Measurements from ENCODE around the gene TANC1. TPM values are rescaled to one million over a fixed set of nuclear protein-coding genes. Genes with fewer than 3 reads are reported as not detected.

TANC1 gene
- total and polyA plus RNA-seq, 2 donors (not counting 3 experiments of a cell fraction or from before 2014, with no cell fraction given): 58.9 to 99.4 TPM

- Histone ChIP-seq H3K27ac (ENCODE audit: insufficient read depth, low read depth, low read length) (peak overlapping the region; percentile 49), H3K4me1 (ENCODE audit: control insufficient read depth, extremely low read depth, insufficient read depth, low read length) (peaks cover 16% of the 10 kb centered on the region)
Measured at GRCh38 chr2:159053161-159054031, 85.0 kb downstream of the TANC1 start.

GRCh38 chr2:159054032-159054334, 85.5 kb downstream of the TANC1 start:
- FAIRE-seq (no peak), DNase-seq (ENCODE audit: low read depth, low spot score) (no peak)
- no peak for TF ChIP-seq POLR2AphosphoS5 (IDR thresholded peaks at IDR 0.05; ENCODE audit: insufficient read depth, low read depth, low read length)
- TF ChIP-seq MYC (IDR thresholded peaks at IDR 0.05; ENCODE audit: low read depth, low read length): no peak
- TF ChIP-seq JUN (IDR thresholded peaks at IDR 0.05; ENCODE audit: borderline replicate concordance, insufficient read depth, insufficient read length, low read depth): no peak
- TF ChIP-seq POLR2A (IDR thresholded peaks at IDR 0.05; ENCODE audit: low read depth, low read length): no peak
- TF ChIP-seq EZH2 (IDR thresholded peaks at IDR 0.05; ENCODE audit: borderline replicate concordance, low read depth, low read length, severe bottlenecking): no peak
- TF ChIP-seq GATA2 (IDR thresholded peaks at IDR 0.05; ENCODE audit: insufficient read depth, insufficient read length, low read depth, low read length): no peak
- no peak for TF ChIP-seq MAX (IDR thresholded peaks at IDR 0.05; ENCODE audit: insufficient read depth, insufficient read length)
- TF ChIP-seq FOS (IDR thresholded peaks at IDR 0.05; ENCODE audit: borderline replicate concordance, insufficient read depth, low read length): no peak
- TF ChIP-seq CTCF (IDR thresholded peaks at IDR 0.05; ENCODE audit: extremely low read depth in 1 of 2, insufficient read depth in 1 of 2, low read depth in 1 of 2, low read length in 2 of 2): no peak
- Histone ChIP-seq H3K79me2 (ENCODE audit: control insufficient read depth, insufficient read depth, low read length) (peaks cover 77% of the 10 kb centered on the region), H3K9me1 (replicated peaks; ENCODE audit: control insufficient read depth, extremely low read depth, insufficient read depth, low read length) (no peaks in the 10 kb centered on the region), H3K4me2 (ENCODE audit: insufficient read depth, low read length) (no peak overlapping the region), H3K4me3 (replicated peaks in 1 of 3; ENCODE audit: insufficient read depth in 1 of 3, low read depth in 1 of 3, low read length in 3 of 3) (no peak overlapping the region), H3K36me3 (ENCODE audit: control insufficient read depth in 2 of 2, extremely low read depth in 1 of 2, insufficient read depth in 2 of 2, low read length in 2 of 2) (no peaks in the 10 kb centered on the region), H2AFZ (ENCODE audit: low read depth, low read length) (no peak overlapping the region), H3K27me3 (ENCODE audit: control insufficient read depth in 2 of 2, insufficient read depth in 2 of 2, low read length in 2 of 2) (no peaks in the 10 kb centered on the region), H4K20me1 (replicated peaks; ENCODE audit: control insufficient read depth, extremely low read depth, insufficient read depth, low read length) (no peaks in the 10 kb centered on the region), H3K27ac (ENCODE audit: insufficient read depth, low read depth, low read length) (peak overlapping the region; percentile 49), H3K9ac (replicated peaks; ENCODE audit: extremely low read depth, insufficient read depth, low read length) (no peak overlapping the region), H3K9me3 (replicated peaks; ENCODE audit: control insufficient read depth, insufficient read depth, low read length) (no peaks in the 10 kb centered on the region), H3K4me1 (ENCODE audit: control insufficient read depth, extremely low read depth, insufficient read depth, low read length) (peaks cover 16% of the 10 kb centered on the region)
- BruUV-seq (replicated peaks): no TSS peak
- intact Hi-C loops (cut with micrococcal nuclease): no loop called here
- POLR2A ChIA-PET: interaction anchor here (1.2 kb wide), 1 partner anchor 10 kb away, joined by 3 read pairs; no protein-coding TSS in a partner anchor
- dilution Hi-C loops (cut with MboI; ENCODE audit: extremely low pct_ligation_motif_present, low sequenced_read_pairs): no loop called here
- CTCF ChIA-PET: interaction anchor here (1.2 to 4.5 kb wide), 6 partner anchors 8 to 24 kb away, joined by 3 to 23 read pairs (median 6); no protein-coding TSS in a partner anchor

More at GRCh38 chr2:159053161-159054031, 85.0 kb downstream of the TANC1 start:
- dilution Hi-C loops (cut with MboI; ENCODE audit: extremely low pct_ligation_motif_present, low sequenced_read_pairs): no loop called here
- Histone ChIP-seq H3K4me3 (replicated peaks in 1 of 3; ENCODE audit: insufficient read depth in 1 of 3, low read depth in 1 of 3, low read length in 3 of 3) (no peak overlapping the region), H4K20me1 (replicated peaks; ENCODE audit: control insufficient read depth, extremely low read depth, insufficient read depth, low read length) (no peaks in the 10 kb centered on the region), H3K9me3 (replicated peaks; ENCODE audit: control insufficient read depth, insufficient read depth, low read length) (no peaks in the 10 kb centered on the region), H3K9me1 (replicated peaks; ENCODE audit: control insufficient read depth, extremely low read depth, insufficient read depth, low read length) (no peaks in the 10 kb centered on the region), H3K4me2 (ENCODE audit: insufficient read depth, low read length) (no peak overlapping the region), H3K36me3 (ENCODE audit: control insufficient read depth in 2 of 2, extremely low read depth in 1 of 2, insufficient read depth in 2 of 2, low read length in 2 of 2) (no peaks in the 10 kb centered on the region), H2AFZ (ENCODE audit: low read depth, low read length) (no peak overlapping the region), H3K27me3 (ENCODE audit: control insufficient read depth in 2 of 2, insufficient read depth in 2 of 2, low read length in 2 of 2) (no peaks in the 10 kb centered on the region), H3K79me2 (ENCODE audit: control insufficient read depth, insufficient read depth, low read length) (peaks cover 80% of the 10 kb centered on the region), H3K9ac (replicated peaks; ENCODE audit: extremely low read depth, insufficient read depth, low read length) (peak overlapping the region; percentile 43)
- intact Hi-C loops (cut with micrococcal nuclease): loop anchor here (1.0 to 2.0 kb wide), 3 partner anchors 11 to 45 kb away; no protein-coding TSS in a partner anchor
- ChIA-PET CTCF (interaction anchor here (0.6 to 4.5 kb wide), 12 partner anchors 8 to 151 kb away, joined by 3 to 23 read pairs (median 4); no protein-coding TSS in a partner anchor), POLR2A (interaction anchor here (1.2 kb wide), 1 partner anchor 11 kb away, joined by 3 read pairs; no protein-coding TSS in a partner anchor)
- FAIRE-seq: peak; percentile 86
- TSS peak; percentile 38 for BruUV-seq (replicated peaks)
- DNase-seq (ENCODE audit: low read depth, low spot score): peak; percentile 96
- no peak for TF ChIP-seq GATA2 (IDR thresholded peaks at IDR 0.05; ENCODE audit: insufficient read depth, insufficient read length, low read depth, low read length)
- TF ChIP-seq POLR2AphosphoS5 (IDR thresholded peaks at IDR 0.05; ENCODE audit: insufficient read depth, low read depth, low read length): peak; percentile 25
- peak; percentile 75 for TF ChIP-seq JUN (IDR thresholded peaks at IDR 0.05; ENCODE audit: borderline replicate concordance, insufficient read depth, insufficient read length, low read depth)
